ENCODE results near the gene SEL1L. TPM values are rescaled to one million over a fixed set of nuclear protein-coding genes. Genes with fewer than 3 reads are reported as not detected.

Gene SEL1L
- total and polyA plus RNA-seq, 4 donors = 13.2 to 101 (median 49.2) TPM

DNA sequence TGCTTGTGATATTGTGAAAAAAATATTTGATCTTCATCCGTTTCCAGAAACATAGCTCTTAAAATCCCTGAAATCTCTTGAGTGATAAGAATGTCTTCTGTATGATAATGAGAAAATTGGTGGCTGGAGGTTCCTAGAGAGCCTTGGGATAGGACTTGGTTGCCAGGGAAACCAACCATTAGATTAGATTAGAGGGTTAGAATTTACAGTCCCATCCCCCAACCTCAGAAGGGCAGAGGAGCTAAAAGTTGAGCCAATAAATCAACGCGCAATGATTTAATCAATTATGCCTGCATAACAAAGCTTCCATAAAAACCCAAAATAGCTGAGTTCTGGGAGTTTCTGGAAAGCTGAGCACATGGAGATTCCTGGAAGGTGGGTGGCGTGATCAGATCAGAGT is 10.6 kb downstream of the SEL1L start:
- Histone ChIP-seq H3K4me3 (no peak overlapping the region), H3K27ac (ENCODE audit: low read depth in 1 of 2, low read length in 1 of 2) (no peak overlapping the region), H3K9me3 (ENCODE audit: control insufficient read depth in 4 of 4, insufficient read depth in 3 of 4, low read length in 3 of 4) (no peaks in the 10 kb centered on the region), H3K9ac (ENCODE audit: insufficient read depth in 1 of 2, low read length in 2 of 2) (no peak overlapping the region), H3K27me3 (ENCODE audit: control insufficient read depth in 3 of 3, insufficient read depth in 3 of 3, low read length in 2 of 3) (no peaks in the 10 kb centered on the region), H3K36me3 (ENCODE audit: control insufficient read depth in 4 of 4, insufficient read depth in 4 of 4, low read length in 4 of 4) (peaks cover 14 to 46% (median 23%) of the 10 kb centered on the region in 4 donors), H3K4me1 (ENCODE audit: control insufficient read depth in 5 of 5, insufficient read depth in 5 of 5, low read length in 5 of 5) (peaks cover 0 to 24% (median 1%) of the 10 kb centered on the region in 5 donors)
- DNase-seq = no peak
- 93 to 95% methylated on average over 4 of the region's 4 CpGs for WGBS, 2 donors
- no peak for ATAC-seq (ENCODE audit: insufficient read depth, low FRiP score)
- TF ChIP-seq, protein P1, sequence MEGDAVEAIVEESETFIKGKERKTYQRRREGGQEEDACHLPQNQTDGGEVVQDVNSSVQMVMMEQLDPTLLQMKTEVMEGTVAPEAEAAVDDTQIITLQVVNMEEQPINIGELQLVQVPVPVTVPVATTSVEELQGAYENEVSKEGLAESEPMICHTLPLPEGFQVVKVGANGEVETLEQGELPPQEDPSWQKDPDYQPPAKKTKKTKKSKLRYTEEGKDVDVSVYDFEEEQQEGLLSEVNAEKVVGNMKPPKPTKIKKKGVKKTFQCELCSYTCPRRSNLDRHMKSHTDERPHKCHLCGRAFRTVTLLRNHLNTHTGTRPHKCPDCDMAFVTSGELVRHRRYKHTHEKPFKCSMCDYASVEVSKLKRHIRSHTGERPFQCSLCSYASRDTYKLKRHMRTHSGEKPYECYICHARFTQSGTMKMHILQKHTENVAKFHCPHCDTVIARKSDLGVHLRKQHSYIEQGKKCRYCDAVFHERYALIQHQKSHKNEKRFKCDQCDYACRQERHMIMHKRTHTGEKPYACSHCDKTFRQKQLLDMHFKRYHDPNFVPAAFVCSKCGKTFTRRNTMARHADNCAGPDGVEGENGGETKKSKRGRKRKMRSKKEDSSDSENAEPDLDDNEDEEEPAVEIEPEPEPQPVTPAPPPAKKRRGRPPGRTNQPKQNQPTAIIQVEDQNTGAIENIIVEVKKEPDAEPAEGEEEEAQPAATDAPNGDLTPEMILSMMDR (IDR thresholded peaks at IDR 0.05; ENCODE audit: control extremely low read depth, extremely low read depth) = no peak

DNA sequence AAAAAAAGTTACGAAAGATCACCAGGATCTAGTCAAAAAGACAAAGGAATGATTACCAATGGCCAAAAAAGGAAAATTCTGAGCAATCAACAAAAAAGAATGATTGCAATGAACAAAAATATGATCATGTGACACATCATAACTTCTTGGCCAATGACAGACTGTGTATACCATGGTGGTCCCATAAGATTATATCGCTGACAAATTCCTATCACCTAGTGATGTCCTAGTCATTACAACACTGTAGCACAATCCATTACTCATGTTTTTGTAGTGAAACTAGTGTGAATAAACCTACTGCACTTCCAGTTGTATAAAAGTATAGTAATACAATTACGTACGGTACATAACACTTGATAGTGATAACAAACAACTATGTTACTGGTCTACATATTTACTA is 12.3 kb downstream of the SEL1L start:
- DNase-seq (no peak), ATAC-seq (ENCODE audit: insufficient read depth, low FRiP score) (no peak)
- no peak overlapping the region for H3K27ac ChIP-seq (ENCODE audit: low read depth in 1 of 2, low read length in 1 of 2)

DNA sequence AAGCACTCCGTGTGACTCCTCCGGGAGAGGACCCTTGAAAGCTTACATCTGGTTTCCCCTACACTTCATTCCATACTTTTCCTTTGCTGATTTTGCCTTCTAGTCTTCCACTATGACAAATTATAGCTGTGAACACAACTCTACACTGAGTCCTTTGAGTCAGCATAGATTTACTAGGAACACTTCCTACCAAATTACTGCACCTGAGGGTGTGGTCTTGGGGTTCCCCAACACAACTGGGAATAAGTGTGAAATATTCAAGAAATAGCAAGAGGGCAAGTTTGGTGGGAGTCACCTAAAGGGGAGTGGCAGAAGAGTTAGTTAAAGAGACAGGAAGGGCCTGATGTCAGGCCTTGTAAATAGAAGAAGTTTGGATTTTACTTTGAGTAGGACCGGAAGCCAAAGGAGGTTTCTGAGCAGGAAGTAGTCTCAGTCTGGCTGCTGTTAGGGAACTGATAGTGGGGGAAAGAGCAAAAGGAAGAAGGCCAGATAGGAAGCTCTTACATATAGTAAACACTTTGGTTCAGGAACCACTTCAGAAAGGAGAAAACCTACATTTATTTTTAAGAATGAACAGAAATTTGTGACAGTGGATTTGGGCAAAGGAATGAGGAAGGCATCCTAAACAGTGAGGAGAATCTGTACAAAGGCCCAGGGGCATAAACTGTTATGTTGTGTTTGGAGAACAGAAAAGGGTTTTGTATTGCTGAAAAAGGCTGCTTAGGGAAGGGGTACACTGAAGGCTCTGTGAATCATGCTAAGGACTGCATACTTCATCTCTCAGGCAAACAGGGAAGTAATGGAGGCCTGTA is 14.2 kb downstream of the SEL1L start:
- Histone ChIP-seq H3K4me1 (ENCODE audit: control insufficient read depth in 5 of 5, insufficient read depth in 5 of 5, low read length in 5 of 5) (peaks cover 5 to 25% (median 12%) of the 10 kb centered on the region in 5 donors), H3K4me3 (no peak overlapping the region), H3K27ac (ENCODE audit: low read depth in 1 of 2, low read length in 1 of 2) (peak overlapping the region; percentile 60 to 80), H3K9ac (ENCODE audit: insufficient read depth in 1 of 2, low read length in 2 of 2) (no peak overlapping the region), H3K27me3 (ENCODE audit: control insufficient read depth in 3 of 3, insufficient read depth in 3 of 3, low read length in 2 of 3) (no peaks in the 10 kb centered on the region), H3K9me3 (ENCODE audit: control insufficient read depth in 4 of 4, insufficient read depth in 3 of 4, low read length in 3 of 4) (no peaks in the 10 kb centered on the region), H3K36me3 (ENCODE audit: control insufficient read depth in 4 of 4, insufficient read depth in 4 of 4, low read length in 4 of 4) (peaks cover 13 to 34% (median 24%) of the 10 kb centered on the region in 4 donors)
- 26 to 43% methylated on average over 3 of the region's 3 CpGs for WGBS, 2 donors
- TF ChIP-seq, protein P1 (IDR thresholded peaks at IDR 0.05; ENCODE audit: control extremely low read depth, extremely low read depth) = no peak
- DNase-seq (peak in 2 of 3 donors; percentile 18 to 38), ATAC-seq (ENCODE audit: insufficient read depth, low FRiP score) (peak; percentile 83)

More for the DNA sequence above, 12.3 kb downstream of the SEL1L start:
- H3K4me1 ChIP-seq (ENCODE audit: control insufficient read depth in 5 of 5, insufficient read depth in 5 of 5, low read length in 5 of 5) = peaks cover 5 to 25% (median 12%) of the 10 kb centered on the region in 5 donors
- 96 to 98% methylated on average over 4 of the region's 4 CpGs for WGBS, 2 donors
- no peak overlapping the region for H3K4me3 ChIP-seq
- no peaks in the 10 kb centered on the region for H3K27me3 ChIP-seq (ENCODE audit: control insufficient read depth in 3 of 3, insufficient read depth in 3 of 3, low read length in 2 of 3)
- H3K9me3 ChIP-seq (ENCODE audit: control insufficient read depth in 4 of 4, insufficient read depth in 3 of 4, low read length in 3 of 4) = no peaks in the 10 kb centered on the region
- TF ChIP-seq, protein P1 (IDR thresholded peaks at IDR 0.05; ENCODE audit: control extremely low read depth, extremely low read depth) = no peak
- H3K9ac ChIP-seq (ENCODE audit: insufficient read depth in 1 of 2, low read length in 2 of 2) = no peak overlapping the region
- H3K36me3 ChIP-seq (ENCODE audit: control insufficient read depth in 4 of 4, insufficient read depth in 4 of 4, low read length in 4 of 4) = peaks cover 14 to 46% (median 27%) of the 10 kb centered on the region in 4 donors

Measured in lung (tissue), 12 donors.